DMS53 treated with DMSO at 0.1 percent for 48 hours (cell line): ENCODE measurements around the gene MYOM1.
"Not testable (repeated sequence)": the region's sequence is repeated elsewhere in the genome, so short reads cannot be mapped to it uniquely, and the experiment has no call there.

ENCODE experiments used
- DNase-seq: peaks from one replicate; lab custom pipeline; 2025; ENCODE audit not compliant: unreplicated experiment; lab: John Stamatoyannopoulos, UW

The MYOM1 gene

GRCh38 chr18:3093624-3094337 is 126.0 kb downstream of the MYOM1 start:
- no peak for DNase-seq

- DNase-seq = no peak
These were observed 127.0 kb downstream of the MYOM1 start for GRCh38 chr18:3092727-3093126.

- no peak for DNase-seq
These were observed 130.2 kb downstream of the MYOM1 start for GRCh38 chr18:3089579-3089978.

GRCh38 chr18:3088449-3088848 is 131.3 kb downstream of the MYOM1 start:
- DNase-seq = no peak

GRCh38 chr18:3086871-3087270 is 132.9 kb downstream of the MYOM1 start:
- no peak for DNase-seq

DNA sequence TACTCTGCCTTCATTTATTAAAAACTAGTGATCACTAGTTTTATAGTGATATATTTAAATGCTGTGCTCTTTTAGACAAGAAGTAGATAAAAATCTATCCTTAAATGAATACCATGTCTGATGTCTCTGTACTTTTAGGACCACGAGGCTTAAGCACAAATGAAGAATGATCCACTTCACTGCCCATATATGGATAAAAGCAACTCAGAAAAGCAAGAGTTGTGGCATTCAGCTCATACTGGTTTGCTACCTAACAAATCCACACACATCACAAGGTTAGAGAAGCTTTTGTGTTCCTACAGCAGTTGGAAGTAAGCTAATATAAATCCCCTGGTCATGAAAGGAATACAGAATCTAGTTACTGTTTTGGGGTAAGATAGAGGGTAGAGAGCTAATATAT is 134.2 kb downstream of the MYOM1 start:
- no peak for DNase-seq

- DNase-seq = no peak
These were observed 135.6 kb downstream of the MYOM1 start for GRCh38 chr18:3084206-3084605.

- no peak for DNase-seq
These were observed 136.0 kb downstream of the MYOM1 start for GRCh38 chr18:3083766-3084165.

DNA sequence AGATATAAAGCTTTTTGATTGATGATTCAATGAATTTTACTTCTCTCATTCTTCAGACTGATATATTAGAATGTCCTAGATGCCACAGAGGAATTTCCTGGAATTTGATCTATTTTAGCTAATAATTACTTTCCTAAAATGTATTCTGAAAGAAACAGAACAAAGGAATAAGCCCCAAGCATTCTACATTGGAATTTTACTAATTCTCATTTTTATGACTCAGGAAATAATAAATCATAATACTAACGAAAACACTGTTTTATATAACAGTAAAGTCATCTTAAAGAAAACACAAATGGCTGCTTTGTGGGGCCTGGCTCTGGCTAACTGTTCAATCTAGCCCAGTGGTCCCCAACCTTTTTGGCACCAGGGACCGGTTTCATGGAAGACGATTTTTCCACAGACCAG is 138.2 kb downstream of the MYOM1 start:
- no peak for DNase-seq

- no peak for DNase-seq
These were observed 140.1 kb downstream of the MYOM1 start for GRCh38 chr18:3079653-3080052.

DNA sequence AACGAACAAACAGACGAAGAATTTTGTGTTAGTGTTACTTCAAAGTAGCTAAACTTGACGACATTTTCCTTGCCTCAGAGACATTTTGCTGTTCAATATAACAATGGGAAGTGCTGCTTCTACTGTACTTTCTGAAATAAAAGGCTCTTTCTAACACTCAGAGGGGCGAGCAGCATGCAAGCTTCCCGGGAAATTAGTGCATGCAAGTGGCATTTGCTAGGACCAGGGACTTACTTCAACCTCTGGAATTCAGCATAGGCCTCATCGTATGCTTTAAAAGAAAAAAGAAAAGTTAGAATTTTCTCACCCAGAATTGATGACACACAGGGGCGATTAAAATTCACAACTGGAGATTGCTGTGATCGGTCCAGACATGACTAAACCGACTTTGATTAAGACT is 144.3 kb downstream of the MYOM1 start:
- no peak for DNase-seq

- DNase-seq = no peak
These were observed 145.7 kb downstream of the MYOM1 start for GRCh38 chr18:3074087-3074486.

- DNase-seq = not testable (repeated sequence)
These were observed 146.4 kb downstream of the MYOM1 start for GRCh38 chr18:3073353-3073752.

GRCh38 chr18:3071676-3072075 is 148.1 kb downstream of the MYOM1 start:
- no peak for DNase-seq

DNA sequence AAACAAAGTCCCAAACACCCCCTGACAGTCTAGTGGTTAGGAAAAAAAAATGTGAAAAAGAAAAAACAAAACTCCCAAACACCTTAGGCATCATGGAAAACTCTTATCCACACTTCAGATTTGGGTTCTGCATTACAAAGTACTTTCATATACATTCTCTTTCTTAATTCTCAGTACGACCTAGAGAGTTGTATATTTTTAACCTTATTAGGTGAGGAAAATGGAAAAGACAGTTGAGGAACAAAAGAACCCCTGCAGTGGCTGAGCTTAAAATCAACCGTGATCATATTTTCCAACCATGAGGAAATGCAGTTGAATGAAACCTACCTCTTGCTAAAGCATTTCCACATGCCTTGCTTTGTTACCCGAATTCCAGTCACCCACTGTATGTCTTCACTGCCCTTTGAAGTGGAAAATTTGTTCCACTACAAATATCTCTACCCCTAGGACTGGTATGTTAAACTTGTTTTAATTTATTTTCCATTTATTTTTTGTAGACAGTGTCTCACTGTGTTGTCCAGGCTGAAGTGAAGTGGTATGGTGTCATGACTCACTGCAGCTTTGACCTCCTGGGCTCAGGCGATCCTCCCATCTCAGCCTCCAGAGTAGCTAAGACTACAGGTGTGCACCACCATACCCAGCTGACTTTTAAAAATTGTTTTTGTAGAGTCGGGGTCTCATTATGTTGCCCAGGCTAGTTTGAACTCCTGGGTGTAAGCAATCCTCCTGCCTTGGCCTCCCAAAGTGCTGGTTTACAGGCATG is 149.9 kb downstream of the MYOM1 start:
- DNase-seq = no peak

DNA sequence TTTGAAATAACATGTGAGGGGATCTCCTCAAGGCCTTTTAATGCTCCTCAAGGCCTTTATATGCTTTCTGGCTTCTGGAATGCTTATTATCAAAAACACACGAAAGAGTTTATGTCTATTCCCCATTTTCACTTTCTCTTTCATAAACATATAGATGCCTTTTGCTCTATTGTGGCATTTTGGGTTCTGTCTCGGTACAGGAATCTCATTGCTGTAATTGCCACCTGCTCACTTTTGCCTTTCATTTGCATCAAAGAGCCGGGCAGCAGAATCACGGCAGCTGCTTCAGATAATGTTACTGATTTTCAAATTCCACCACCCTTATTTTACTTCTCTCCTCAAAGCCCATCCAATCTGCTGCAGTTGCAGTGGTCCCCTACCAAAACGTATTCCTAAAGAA is 152.0 kb downstream of the MYOM1 start:
- DNase-seq = no peak

DNA sequence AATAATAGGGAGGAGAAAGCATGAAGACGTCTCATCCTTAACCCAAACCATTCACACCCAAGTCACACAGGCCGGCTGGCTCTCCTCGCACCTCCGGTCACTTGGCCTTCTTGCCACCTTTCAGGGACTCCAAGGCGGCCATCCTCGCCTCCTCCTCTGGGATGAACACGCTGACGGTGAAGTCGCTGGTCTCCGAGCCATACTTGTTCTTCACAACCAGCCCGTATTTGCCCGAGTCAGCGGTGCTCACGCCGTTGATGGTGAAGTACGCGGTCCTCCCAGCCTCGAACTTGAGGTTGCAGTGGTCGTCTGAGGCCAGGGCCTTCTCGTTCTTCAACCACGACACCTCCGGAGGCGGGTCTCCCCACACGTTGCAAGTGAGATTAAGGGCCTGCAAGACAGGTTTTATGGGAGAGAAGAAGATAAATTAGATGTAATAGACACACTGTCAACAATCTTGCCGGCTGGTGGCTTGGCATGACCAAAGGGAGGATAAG is 152.6 kb downstream of the MYOM1 start:
- DNase-seq = no peak

DNA sequence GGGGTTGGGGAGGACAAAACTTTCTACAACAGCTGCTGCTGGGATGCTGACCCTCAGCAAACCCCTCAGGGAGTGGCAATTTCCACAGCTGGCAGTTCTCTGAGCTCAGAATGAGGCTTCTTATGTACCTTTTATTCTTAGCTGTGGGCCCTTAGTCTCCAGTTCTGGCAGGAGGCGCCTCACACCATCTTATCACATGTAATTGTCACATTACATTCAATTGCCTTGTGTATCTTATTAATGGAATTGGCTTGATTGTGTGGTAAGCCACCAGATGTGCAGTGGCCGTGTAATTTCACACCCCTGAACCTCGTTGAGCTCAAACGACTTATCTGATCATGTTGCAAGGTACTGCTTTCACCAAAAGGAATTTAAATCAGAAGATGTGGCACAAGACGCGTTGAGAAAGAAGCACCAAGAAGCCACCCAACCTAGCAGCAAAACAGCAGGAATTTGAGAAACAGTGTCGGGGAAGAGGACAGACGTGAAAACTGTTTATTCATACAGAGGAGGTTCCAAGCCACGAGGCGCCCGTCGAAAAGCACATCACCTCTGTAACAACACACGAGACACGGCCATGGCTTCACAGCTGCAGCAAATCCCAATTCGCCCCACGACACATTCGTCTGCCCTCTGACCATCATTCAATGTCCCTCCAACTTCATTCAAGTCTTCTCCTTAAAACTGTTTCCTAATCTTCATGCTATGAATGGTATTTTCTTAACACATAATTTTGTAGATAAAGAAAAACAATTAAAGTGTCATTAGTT is 153.2 kb downstream of the MYOM1 start:
- DNase-seq = no peak

DNA sequence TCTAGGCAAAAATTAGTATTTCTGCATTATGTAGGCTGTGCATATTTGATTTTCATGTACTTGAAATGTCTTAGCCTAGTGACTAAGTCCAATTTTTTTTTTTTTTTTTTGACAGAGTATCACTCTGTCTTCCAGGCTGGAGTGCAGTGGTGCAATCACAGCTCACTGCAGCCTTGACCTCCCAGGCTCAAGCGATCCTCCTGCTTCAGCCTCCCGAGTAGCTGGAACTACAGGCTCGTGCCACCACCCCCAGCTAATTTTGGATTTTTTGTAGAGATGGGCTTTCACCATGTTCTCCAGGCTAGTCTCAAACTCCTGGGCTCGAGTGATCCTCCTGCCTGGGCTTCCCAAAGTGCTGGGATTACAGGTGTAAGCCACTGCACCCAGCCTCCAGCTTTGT is 156.0 kb downstream of the MYOM1 start:
- not testable (repeated sequence) for DNase-seq

- peak; percentile 52 for DNase-seq
These were observed 156.7 kb downstream of the MYOM1 start for GRCh38 chr18:3062798-3063680.
